Activated CD4-positive, alpha-beta T cell treated with anti-CD3 and anti-CD28 coated beads for 24 hours (primary cell): ENCODE measurements around the gene NOM1.

Experiments used
- DNase-seq, 2 donors: peaks; one replicate each; pipeline ENCODE4 v3.0.0-alpha.2; 2020; ENCODE audit warnings: low read depth in 2 of 2

The NOM1 gene

DNA sequence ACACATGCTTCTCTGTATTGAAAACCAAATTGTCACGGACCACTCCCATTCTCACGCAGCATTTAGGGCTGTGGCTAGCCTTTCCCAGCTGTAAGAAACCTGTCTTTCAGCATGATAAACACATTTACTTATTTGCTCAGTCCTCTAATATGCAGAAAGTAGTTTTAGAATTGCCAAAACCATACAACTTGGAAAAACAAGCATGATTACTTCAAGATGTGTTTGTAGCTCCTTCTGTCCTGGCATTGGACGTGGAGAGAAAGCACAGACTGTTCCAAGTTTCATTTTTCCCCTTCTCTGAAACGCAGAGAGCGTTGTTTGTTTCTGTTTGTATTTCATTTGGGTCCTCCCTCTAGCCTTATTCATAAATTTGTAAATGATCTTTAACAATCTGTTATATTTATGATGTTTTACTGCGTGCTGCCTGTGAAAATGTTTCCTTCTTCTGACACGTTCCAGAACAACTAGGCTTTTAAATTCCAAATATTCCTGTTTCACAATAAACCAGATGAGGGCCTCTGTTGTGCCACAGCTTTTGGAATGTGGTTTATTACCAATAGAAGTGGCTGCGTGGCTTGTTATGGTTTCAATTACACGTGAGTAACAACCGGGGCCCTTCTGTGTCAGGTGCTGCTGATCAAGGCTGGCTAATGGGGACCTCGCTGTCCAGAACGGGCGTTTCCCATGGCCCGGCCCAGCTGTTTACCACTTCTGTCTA is 34.8 kb downstream of the NOM1 start:
- no peak for DNase-seq

DNA sequence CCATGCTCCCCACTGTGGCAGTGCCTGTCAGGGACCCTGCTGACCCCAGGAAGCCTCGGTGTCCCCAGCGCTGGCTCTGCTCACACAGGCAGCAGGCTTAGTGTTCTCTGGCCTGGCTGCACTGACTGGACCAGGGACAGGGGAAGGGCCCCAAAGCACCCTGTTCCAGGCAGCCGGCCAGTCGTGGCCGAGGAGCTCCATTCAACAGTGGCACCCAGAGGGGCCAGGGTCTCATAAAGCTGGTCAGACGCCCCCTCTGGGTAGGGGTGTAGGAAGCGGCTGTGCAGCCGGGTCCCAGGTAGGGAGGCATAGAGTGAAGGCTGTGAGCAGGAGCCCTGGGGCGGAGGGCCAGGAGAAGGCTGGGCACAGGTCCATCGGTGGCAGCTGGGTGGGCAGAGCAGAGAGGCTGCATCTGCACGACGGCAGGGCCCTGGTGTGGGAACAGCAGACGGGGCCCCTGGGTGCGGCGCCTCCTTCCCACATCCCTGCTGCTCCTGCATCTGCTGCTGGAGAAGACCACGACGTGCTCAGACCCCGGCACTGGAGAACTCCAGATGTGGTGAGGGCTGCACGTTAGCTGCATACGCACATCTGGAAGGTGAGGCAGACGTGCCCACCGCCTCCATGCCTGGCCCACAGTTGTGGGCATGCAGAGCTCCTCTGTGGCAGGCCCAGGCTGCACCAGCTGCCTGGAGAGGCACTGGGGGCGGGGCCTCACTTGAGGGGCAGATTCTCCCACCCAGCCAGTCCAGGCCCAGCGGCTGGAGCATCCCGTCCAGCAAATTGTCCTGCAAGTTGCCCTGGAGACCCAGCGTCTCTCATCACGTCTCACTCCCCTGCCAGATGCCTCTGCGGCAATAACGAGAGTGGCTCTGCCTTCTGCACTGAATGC is 35.8 kb downstream of the NOM1 start:
- no peak for DNase-seq

DNA sequence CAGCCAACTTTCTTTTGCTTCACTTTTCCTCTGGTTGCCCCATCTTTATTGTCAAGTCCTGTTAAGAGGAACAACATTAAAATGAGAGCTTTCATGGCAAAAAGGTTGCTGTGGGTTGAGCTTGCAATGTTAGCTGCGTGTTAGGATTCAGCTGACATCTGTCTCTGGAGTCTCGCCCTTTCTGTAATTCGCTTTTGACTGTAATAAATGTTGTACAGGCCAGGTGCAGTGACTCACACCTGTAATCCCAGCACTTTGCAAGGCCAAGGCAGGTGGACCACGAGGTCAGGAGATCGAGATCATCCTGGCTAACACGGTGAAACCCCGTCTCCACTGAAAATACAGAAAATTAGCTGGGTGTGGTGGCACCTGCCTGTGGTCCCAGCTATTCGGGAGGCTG is 36.9 kb downstream of the NOM1 start:
- DNase-seq: no peak

DNA sequence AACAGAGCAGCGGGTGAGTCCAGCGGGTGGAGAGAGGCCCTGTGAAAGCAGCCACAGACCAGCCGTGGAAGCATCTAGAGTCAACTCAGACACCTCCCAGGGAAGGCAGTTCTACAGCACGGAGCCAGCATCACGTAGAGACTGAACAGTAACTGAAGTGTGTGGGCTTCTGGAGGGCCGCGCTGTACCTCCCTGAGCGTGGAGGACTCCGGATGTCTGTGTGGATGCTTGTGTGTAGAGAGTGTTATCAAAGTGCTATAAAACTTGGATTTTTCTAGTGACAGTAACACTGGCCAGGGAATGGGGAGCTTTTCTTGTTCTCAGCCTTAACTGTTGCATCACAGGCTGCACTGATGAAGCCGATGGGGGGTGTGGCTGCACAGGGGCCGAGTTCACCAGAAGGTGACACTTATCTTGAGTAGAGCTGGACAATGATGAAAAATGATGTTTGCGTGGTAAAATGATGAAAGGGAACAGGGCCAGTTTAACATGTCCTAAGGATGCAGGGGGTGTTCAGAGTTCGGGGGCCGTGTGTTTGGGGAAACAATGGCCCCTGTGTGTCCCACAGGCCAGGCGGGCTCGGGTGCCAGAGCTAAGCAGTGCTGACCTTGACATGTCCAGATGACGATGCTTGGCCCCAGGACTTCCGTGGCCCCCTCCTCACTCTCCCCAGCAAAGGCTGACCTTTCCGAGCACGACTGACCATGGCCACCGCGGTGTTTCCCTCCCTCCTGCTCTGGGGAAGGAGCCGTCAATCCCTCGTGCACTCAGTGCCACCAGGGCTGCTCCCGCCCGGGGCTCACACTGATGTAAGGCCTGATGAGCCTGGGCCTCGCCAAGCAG is 39.1 kb downstream of the NOM1 start:
- no peak for DNase-seq

DNA sequence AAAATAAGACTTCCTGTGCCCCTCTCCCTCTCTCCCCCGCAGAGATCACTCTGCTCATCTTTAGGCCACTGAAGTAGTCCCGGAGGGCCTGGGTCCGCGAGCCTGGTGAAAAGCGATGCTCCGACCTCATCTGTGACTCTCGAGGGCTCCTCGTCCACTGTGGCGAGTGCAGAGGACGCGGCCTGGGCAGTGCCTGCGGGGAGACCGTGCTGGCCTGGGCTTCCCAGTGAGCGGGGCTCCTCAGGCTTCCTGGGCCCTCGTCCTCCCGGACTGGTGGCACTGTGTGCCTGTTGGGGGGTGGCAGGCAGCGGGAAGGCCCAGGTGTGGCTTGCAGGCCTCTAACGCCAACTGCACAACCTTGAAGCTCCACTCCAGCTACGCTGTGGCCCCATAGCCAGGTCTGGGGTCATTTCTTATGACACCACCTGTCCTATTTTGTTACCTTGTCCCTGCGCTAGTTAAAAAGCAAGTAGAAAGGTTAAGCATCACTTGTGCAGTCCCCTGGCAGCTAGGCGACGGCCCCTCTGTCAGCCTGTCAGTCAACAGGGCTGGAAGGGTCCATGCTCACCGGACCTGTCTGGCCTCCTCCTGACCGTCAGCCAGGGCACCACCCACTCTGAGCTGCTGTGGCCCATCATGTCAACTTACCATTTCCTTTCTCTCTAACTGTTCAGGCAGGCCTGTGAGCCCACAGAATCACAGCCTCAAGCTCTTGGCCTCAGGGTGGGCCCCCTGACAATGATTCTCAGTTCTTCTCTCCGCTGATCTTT is 40.4 kb downstream of the NOM1 start:
- DNase-seq: no peak

DNA sequence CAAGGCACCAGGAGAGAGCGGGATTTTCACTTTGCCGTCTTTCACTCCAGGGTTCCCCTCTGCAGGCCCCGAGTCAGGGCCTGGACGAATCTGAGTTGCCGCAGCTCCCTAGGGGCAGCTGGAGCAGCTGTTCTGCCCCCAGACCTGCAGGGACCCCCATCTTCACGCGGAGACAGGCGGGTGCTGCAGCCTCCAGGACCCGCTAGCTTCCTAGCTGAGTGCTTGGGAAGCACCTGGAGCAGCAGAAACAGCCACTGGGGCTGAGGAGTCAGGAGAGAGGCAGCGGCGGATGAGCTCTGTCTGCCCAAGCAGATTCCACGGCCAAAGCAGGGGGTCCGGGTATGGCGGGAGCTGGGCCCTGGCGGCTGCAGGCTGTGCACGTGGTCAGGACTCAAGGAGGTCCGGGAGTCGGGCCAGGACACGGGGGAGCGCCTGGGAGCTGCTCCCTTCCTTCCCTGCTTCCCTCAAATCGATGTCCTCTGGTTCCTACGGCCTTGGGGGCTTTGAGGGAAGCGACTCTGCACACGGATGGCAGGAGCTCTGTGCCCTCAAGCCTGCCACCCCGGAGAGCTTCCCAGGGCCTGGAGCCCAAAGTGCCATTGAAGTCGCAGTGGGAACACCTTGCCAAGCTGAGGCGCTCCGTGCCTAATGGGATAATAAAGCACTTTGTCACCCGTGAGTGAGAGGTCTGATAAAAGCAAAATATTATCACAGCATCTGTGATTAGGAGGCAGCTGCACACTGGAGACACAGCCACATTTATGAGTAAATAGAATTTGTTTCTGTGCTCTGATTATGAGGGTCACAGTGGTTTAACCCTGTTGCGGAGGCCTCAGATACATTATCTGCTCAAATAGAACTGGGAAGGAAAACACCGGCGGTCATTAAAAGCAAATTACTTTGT is 43.8 kb downstream of the NOM1 start:
- no peak for DNase-seq

DNA sequence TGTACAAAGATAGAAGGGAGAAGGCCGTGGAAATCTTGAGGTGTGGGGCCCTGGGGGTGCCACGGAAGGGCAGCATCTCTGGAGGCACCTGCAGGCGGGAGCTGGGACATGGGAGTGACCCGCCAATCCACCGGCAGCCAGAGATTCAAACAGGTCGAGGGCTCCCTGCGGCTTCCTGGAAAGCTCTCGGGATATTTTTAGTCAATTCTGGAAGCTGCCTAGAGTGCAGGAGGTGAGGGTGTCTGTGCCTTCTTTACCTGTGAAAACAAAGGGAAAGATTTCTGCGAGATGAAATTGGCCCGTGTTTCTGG is 44.4 kb downstream of the NOM1 start:
- no peak for DNase-seq

DNA sequence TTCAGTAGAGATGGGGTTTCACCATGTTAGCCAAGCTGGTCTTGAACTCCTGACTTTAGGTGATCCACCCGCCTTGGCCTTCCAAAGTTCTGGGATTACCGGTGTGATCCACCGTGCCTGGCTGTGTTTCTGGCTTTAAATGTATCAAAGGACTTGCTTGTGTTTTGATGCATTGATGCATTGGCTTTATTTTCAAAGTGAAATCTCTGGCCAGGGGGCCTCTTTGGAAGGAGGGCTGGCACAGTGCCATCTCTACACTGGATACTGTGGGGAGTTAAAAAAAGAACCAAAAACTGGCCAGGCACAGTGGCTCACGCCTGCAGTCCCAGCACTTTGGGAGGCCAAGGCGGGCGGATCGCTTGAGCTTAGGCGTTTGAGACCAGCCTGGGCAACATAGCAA is 44.9 kb downstream of the NOM1 start:
- DNase-seq: no peak

DNA sequence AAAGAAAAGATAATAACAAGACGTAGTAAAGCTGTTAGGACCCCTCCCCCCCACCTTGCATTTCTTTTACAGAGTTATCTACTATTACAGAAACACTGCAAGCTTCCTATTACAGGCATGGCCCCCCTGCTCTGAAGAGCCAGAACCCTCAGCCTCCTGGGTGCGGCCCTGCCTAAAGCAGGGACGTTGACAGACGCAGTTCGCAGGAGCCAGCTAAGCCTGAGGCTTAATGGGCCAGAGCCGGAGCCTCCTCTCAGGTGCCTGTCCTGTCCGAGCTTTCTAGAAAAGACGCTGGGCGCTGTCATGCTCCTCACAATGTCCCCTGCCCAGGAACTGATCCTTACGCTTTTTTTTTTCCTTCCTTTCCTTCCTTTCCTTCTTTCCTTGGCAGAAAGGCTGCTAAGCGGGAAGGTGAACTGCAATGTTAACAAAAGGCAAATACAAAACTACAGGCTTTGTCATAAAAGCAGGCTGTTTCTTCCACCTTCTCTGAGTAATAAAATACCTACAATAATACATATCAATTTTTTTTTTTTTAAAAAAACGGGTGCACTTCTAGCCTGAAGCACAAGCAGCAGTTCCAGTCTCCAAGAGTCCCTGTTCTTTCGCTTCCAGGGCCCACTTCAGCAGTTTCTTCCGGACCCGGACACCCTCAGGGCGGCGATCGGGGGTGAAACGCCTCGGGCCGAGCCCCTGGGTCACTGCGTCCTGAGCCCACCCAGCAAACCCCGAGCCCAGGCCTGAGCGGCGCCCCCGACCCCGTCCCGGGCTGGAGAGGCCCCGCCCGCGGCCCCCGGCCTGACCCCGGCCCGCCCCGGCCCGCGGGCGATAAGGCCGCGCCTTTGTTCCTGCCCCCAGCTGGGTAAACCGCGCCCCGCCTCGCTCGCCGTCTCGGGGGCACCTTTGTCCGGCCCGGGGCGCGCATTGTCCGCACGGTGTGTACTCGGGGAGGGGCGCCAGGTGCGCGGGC is 49.8 kb downstream of the NOM1 start:
- no peak for DNase-seq

DNA sequence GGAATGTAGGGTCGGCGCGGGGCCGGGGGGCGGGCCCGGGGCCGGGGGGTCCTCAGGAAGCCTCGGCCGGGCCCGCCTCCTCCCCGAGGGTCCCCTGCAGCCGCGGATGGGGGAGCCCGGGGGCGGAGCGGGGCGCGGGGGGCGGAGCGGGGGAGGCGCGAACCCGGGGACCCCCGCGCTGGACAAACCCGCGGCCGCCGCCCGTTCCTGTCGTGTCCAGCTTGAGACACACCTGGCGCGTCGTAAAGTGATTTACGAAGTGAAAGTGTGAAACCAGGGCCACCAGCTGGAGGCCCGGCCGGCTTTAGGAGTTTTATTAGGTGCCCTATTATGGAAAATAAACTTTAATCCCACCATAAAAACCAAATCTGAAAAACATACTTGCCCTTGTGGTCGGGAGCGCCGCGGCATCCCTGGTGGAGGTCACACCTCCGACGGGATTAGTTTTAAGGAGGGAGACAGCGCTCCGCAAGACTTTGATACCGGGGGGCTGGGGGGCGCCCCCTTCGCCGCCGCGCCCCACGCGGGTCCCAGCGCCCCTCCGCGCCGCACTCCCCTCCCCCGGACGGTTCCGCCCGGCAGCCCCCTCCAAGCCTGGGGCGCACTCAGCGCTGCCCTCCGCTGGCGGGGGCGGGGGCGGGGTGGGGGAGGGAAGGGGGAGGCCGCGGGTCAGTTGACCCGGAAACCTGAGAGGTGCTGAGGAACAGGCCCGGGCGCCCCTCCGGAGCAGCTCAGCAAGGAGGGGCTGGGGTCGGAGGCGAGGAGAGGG is 50.6 kb downstream of the NOM1 start:
- no peak for DNase-seq

DNA sequence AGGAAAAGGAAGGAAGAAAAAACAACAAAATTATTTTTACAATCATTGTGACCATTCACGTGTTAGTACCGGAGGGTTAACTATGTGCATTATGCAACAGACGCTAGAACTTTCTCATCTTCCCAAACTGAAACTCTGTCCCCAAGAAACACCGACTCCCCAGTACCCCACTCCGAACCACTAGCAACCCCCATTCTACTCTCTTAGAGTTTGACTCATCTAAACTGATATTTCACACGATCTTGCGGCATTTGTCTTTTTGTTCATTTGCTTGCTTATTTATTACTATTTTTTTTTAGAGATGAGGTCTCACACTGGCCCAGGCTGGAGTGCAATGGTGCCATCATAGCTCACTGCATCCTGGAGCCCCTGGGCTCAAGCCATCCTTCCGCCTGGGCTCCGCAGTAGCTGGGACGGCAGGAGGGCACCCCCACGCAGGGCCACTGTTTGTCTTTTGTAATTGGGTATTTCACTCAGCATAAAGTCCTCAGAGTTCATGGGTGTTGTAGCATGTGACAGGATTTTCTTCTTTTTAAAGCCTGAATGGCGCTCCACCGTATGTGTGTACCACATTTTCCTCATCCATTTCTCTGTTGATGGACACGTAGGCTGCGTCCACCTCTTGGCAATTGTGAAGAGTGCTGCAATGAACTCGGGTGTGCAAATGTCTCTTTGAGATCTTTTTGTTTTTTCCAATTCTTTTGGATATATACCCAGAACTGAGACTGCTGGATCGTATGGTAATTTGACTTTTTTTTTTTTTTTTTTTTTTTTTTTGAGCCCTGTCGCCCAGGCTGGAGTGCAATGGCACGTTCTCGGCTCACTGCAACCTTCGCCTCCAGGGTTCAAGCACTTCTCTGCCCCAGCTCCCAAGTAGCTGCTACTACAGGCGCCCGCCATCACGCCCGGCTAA is 51.5 kb downstream of the NOM1 start:
- no peak for DNase-seq

DNA sequence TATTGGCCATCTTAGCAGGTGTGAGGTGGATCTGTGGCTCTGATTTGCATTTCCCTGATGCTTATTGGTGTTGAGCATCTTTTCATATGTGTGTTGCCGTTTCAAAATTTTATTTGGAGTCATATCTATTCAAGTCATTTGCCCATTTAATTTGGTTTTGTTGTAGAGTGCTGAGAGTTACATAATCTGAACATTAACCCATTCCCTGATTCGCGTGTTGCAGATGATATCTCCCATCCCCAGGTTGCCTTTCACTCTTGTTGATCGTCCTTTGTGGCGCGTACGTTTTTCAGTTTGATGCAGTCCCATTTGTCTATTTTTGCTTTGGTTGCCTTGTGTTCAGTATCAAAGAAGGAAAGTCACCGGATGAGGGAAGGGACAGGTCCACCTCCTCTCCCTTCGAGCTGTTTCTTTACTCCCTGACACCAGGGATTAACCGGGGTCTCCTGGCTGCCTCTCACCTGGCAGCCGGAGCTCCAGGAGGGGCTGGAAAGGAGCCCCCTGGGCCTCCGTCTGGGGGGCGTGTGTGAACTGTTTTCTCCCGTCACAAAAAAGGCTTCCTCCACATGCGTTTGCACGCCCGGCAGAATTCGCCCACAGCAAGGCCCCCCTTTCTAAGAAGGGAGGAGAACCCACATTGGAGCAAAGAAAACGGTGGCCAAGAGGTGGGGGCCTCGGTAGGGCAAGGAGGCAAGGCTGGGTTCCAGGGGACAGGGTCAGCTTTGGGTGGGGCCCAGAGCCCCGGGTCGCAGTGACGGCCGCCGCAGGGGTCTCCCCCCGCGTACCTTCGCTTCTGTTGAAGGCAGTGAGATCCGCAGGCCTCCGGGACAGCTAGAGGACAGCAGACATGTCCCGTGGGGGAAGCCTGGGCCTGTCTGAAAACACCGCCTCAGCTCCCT is 52.7 kb downstream of the NOM1 start:
- DNase-seq: no peak

DNA sequence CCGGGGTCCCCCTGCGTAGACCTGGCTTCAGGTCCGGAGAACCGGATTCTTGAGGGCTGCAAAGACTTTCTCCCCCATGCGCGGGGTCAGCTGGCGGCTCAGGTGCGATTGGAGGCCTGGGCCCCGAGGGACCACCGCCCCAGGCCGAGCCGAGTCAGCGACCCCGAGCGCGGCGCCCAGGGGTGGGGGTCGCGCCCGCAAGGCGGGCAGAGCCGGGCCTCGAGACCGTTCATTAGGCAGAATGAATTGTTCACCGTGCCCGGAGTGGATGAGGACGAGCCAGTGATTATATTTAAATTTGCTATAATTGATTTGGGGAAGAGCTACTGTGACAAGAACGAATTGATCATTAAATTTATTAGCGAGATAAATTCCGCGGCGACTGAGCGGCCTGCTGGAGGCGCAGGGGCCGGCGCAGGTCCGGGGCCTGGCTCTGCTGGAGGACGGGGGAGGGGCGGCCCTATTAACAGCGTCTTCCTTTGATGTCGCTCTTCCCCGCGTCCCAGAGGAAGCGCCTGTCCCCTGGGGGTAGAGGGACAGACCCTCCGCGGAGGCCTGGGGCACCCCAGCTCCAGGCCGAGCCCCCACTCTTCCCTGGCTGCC is 53.4 kb downstream of the NOM1 start:
- DNase-seq: no peak

DNA sequence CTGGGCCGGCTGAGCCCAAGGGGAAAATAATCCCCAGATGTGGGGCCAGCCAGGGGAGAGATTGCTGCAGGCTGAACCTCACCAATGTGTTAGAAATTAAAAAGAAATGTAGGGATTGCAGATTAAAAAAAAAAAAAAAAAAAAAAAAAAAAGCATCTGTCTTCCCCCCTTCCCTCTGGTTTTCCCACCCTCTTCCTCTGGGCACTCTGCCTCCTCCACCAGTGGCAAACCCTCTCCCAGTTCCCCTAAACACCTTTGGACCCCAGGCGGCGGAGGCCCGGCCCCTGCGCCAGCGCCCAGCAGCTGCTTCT is 53.9 kb downstream of the NOM1 start:
- DNase-seq: no peak

DNA sequence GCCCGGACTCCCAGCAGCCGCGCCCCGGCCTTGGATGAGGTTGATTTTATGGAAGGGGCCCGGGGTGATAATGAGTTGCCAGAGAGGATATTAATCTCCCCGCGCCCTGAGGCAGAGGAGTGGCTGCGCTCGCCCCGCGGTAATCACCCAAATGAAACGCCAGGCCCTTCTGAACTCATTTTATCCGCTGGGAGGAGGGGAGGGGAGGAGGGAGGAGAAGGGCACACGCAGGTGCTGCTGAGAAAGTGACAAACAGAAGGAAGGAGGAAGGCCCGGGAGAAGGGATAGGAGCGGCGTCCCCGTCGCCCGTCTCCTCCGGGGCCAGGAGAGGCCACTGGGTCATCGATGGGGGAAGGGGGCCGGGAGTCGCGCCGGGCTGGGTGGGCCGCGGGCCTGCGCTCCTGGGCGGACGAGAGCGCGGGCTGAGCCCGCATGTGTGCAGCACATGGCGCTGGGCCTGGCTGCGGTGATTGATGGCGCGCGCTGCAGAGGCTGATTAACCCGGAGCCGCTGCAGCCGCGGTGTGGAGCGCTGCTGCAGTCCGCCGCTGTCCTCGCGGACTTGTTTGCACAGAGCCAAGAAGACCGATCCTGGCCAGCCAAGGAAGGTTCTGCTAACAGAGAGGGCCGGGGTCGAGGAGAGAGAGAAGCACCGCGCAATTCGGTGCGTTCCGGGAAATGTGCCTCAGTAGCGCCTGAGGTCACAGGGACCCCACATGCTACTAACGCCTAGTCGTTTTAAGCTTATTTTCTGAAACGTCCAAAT is 54.4 kb downstream of the NOM1 start:
- no peak for DNase-seq
